SU-DHL-6 (cell line): Measurements from ENCODE around the gene EBPL.
"Not testable (repeated sequence)": the region's sequence is repeated elsewhere in the genome, so short reads cannot be mapped to it uniquely, and the experiment has no call there.

ENCODE experiments used
- H2AFZ ChIP-seq: fragments of 200-600 bp; sonication (generic); 2 replicates; pipeline ENCODE4 v1.6.1; 2014; ENCODE audit warnings: low read depth, mild to moderate bottlenecking, moderate library complexity, mixed read lengths, antibody characterized with exemption, low read length; ENCODE audit not compliant: severe bottlenecking
- H3F3A ChIP-seq: fragments of 200-600 bp; shearing (Covaris generic); 2 replicates; pipeline ENCODE4 v1.6.0; 2016; ENCODE audit warnings: antibody characterized with exemption, mild to moderate bottlenecking; ENCODE audit not compliant: insufficient read depth
- H3K27ac ChIP-seq: fragments of 200-600 bp; sonication (generic); 2 replicates; pipeline ENCODE4 v1.5.1; 2016; ENCODE audit warnings: low read depth, mild to moderate bottlenecking, low read length, moderate library complexity, mixed read lengths
- H3K27me3 ChIP-seq: fragments of 200-600 bp; sonication (generic), shearing (Covaris generic); 2 replicates; pipeline ENCODE4 v1.6.0; 2014; ENCODE audit warnings: mild to moderate bottlenecking, low read length
- H3K36me3 ChIP-seq: fragments of 200-600 bp; sonication (generic); 2 replicates; pipeline ENCODE4 v1.6.1; 2014; ENCODE audit warnings: mild to moderate bottlenecking, low read length, mixed read lengths
- H3K4me2 ChIP-seq: fragments of 300-600, 200-600 bp; shearing (Covaris generic), sonication (generic); 2 replicates; pipeline ENCODE4 v1.6.0; 2014; ENCODE audit warnings: low read length, low read depth, mild to moderate bottlenecking; ENCODE audit not compliant: poor library complexity, severe bottlenecking
- H3K4me3 ChIP-seq: fragments of 200-600 bp; sonication (generic); 2 replicates; pipeline ENCODE4 v1.5.1; 2014; ENCODE audit warnings: antibody characterized with exemption, low read length, mild to moderate bottlenecking, mixed read lengths; ENCODE audit not compliant: insufficient read depth, poor library complexity, severe bottlenecking
- H3K79me2 ChIP-seq: fragments of 200-600 bp; sonication (generic); 2 replicates; pipeline ENCODE4 v1.6.1; 2014; ENCODE audit warnings: mild to moderate bottlenecking, low read length, moderate library complexity; ENCODE audit not compliant: insufficient read depth
- H3K9ac ChIP-seq: fragments of 200-600 bp; sonication (generic); 2 replicates; pipeline ENCODE4 v1.7.0; 2014; ENCODE audit warnings: mild to moderate bottlenecking, low read length
- H3K9me2 ChIP-seq: fragments of 200-600 bp; sonication (generic); replicated peaks from 2 replicates; pipeline ENCODE4 v1.6.1; 2014; ENCODE audit warnings: low read length; ENCODE audit not compliant: insufficient read depth
- H3K9me3 ChIP-seq: fragments of 200-600 bp; sonication (generic); 2 replicates; pipeline ENCODE4 v1.6.1; 2014; ENCODE audit warnings: low read length, mixed read lengths; ENCODE audit not compliant: insufficient read depth
- H4K20me1 ChIP-seq: fragments of 200-600 bp; sonication (generic); 2 replicates; pipeline ENCODE4 v1.6.1; 2014; ENCODE audit warnings: low read depth, mild to moderate bottlenecking, antibody characterized with exemption, low read length, moderate library complexity, mixed read lengths
- CTCF ChIP-seq: fragments of 200-600 bp; sonication (generic); IDR thresholded peaks from one replicate; pipeline ENCODE4 v1.5.1; 2017; ENCODE audit warnings: antibody characterized with exemption, mild to moderate bottlenecking, low read length, moderate library complexity; ENCODE audit not compliant: insufficient read depth, poor library complexity, severe bottlenecking
- EZH2phosphoT487 ChIP-seq: fragments of 200-600 bp; sonication (generic), shearing (Covaris generic); conservative IDR thresholded peaks from 2 replicates; pipeline ENCODE4 v1.6.1; 2018; ENCODE audit warnings: mild to moderate bottlenecking, antibody characterized with exemption, low read length, moderate library complexity, mixed read lengths

The EBPL gene

GRCh38 chr13:49714757-49715156 is 23.5 kb upstream of the EBPL start:
- Histone ChIP-seq H3K27ac (no peak overlapping the region), H3K4me3 (no peak overlapping the region), H3F3A (no peaks in the 10 kb centered on the region), H3K36me3 (peaks cover 61% of the 10 kb centered on the region), H3K4me2 (no peak overlapping the region), H3K27me3 (no peaks in the 10 kb centered on the region), H4K20me1 (0 out of 2 replicates have a peak, but pooled peaks cover 2% of the 10 kb centered on the region), H3K9me2 (no peaks in the 10 kb centered on the region), H3K9me3 (peaks cover 12% of the 10 kb centered on the region; the same call in 1 of the 2 replicates), H2AFZ (no peak overlapping the region), H3K79me2 (peaks cover 5% of the 10 kb centered on the region; the same call in 1 of the 2 replicates), H3K9ac (no peak overlapping the region)
- no peak for TF ChIP-seq CTCF

GRCh38 chr13:49711218-49711863 is 20.1 kb upstream of the EBPL start:
- peaks cover 48% of the 10 kb centered on the region for H3K36me3 ChIP-seq
- H3K79me2 ChIP-seq, result peaks cover 5% of the 10 kb centered on the region; the same call in 1 of the 2 replicates
- no peak for TF ChIP-seq EZH2phosphoT487
- TF ChIP-seq CTCF, result no peak
- H3K9me2 ChIP-seq, result no peaks in the 10 kb centered on the region
- H3K9me3 ChIP-seq, result peaks cover 8% of the 10 kb centered on the region; the same call in 1 of the 2 replicates
- no peak overlapping the region for H3K9ac ChIP-seq
- no peaks in the 10 kb centered on the region for H3F3A ChIP-seq
- no peak overlapping the region for H2AFZ ChIP-seq
- no peak overlapping the region for H3K4me3 ChIP-seq
- H3K27ac ChIP-seq, result no peak overlapping the region
- H3K27me3 ChIP-seq, result no peaks in the 10 kb centered on the region
- H3K4me2 ChIP-seq, result no peak overlapping the region
- H4K20me1 ChIP-seq, result 0 out of 2 replicates have a peak, but pooled peaks cover 2% of the 10 kb centered on the region

- H3F3A ChIP-seq, H2AFZ ChIP-seq, H4K20me1 ChIP-seq, H3K27me3 ChIP-seq, H3K9me3 ChIP-seq, H3K4me3 ChIP-seq, H3K9me2 ChIP-seq, H3K79me2 ChIP-seq, H3K27ac ChIP-seq, H3K4me2 ChIP-seq, H3K9ac ChIP-seq: not testable (repeated sequence)
- peaks cover 37% of the 10 kb centered on the region; the same call in 1 of the 2 replicates for H3K36me3 ChIP-seq
These were observed 13.0 kb upstream of the EBPL start for GRCh38 chr13:49704264-49704663.

GRCh38 chr13:49701491-49701890 is 10.2 kb upstream of the EBPL start:
- no peaks in the 10 kb centered on the region for H4K20me1 ChIP-seq
- H3K27me3 ChIP-seq, result no peaks in the 10 kb centered on the region
- H3K4me2 ChIP-seq, result no peak overlapping the region
- no peak overlapping the region for H3K4me3 ChIP-seq
- H3F3A ChIP-seq, result no peaks in the 10 kb centered on the region
- no peaks in the 10 kb centered on the region for H3K9me2 ChIP-seq
- no peak overlapping the region for H3K9ac ChIP-seq
- TF ChIP-seq EZH2phosphoT487, result no peak
- TF ChIP-seq CTCF, result no peak
- no peaks in the 10 kb centered on the region for H3K9me3 ChIP-seq
- no peak overlapping the region for H2AFZ ChIP-seq
- peaks cover 28% of the 10 kb centered on the region; the same call in 1 of the 2 replicates for H3K36me3 ChIP-seq
- no peak overlapping the region for H3K27ac ChIP-seq
- no peaks in the 10 kb centered on the region for H3K79me2 ChIP-seq
